B cell (primary cell): ENCODE measurements around the gene SLC7A6.

Source experiments
- EZH2 ChIP-seq: IDR thresholded peaks from 2 replicates; pipeline ENCODE4 v1.6.1; 2012; ENCODE audit warnings: borderline replicate concordance, low read depth, mild to moderate bottlenecking, moderate library complexity, low read length; ENCODE audit not compliant: insufficient read depth, poor library complexity, severe bottlenecking
- TF ChIP-seq, protein P1 (sequence below): fragments of 200-600 bp; IDR thresholded peaks from one replicate; pipeline ENCODE4 v1.8.0; 2022; ENCODE audit warnings: antibody characterized with exemption, mild to moderate bottlenecking

DNA sequence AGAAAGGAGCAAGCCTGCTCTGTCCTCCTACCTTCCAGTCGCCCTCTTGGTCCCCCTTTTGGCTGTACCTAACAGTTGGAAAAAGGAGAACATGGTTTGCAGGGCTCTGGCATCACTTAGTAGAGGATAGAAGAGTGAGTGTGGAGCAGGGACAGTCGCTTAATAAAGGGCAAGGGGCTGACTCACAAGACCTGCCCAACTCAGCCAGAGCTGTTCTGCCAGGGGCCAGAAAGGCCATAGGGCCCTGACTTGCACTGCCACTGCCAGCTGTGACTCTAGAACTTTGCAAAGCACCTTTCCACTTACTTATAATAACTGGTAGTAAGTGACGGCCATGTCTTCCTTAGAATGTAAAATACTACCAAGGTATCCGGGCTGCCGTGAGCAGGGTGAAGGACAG lies 60.0 kb downstream of the SLC7A6 start:
- TF ChIP-seq, protein P1, sequence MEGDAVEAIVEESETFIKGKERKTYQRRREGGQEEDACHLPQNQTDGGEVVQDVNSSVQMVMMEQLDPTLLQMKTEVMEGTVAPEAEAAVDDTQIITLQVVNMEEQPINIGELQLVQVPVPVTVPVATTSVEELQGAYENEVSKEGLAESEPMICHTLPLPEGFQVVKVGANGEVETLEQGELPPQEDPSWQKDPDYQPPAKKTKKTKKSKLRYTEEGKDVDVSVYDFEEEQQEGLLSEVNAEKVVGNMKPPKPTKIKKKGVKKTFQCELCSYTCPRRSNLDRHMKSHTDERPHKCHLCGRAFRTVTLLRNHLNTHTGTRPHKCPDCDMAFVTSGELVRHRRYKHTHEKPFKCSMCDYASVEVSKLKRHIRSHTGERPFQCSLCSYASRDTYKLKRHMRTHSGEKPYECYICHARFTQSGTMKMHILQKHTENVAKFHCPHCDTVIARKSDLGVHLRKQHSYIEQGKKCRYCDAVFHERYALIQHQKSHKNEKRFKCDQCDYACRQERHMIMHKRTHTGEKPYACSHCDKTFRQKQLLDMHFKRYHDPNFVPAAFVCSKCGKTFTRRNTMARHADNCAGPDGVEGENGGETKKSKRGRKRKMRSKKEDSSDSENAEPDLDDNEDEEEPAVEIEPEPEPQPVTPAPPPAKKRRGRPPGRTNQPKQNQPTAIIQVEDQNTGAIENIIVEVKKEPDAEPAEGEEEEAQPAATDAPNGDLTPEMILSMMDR, result no peak
- TF ChIP-seq EZH2, result no peak
